Neuronal stem cell (in vitro differentiated cells): ENCODE measurements around the gene SHROOM4.

Experiments used
- DNase-seq: peaks from one replicate; pipeline ENCODE4 v3.0.0-alpha.2; 2013; ENCODE audit warnings: low spot score
- H2AFZ ChIP-seq: one replicate; pipeline ENCODE4 v1.6.1; 2013; ENCODE audit warnings: mild to moderate bottlenecking, low read length, inconsistent platforms
- H2AK5ac ChIP-seq: 2 replicates; pipeline ENCODE4 v1.6.1; 2013; ENCODE audit warnings: low read depth, mild to moderate bottlenecking, inconsistent platforms, low read length, moderate library complexity, mixed read lengths
- H2BK120ac ChIP-seq: 2 replicates; pipeline ENCODE4 v1.6.1; 2013; ENCODE audit warnings: low read depth, mild to moderate bottlenecking, inconsistent platforms, low read length, moderate library complexity, mixed read lengths
- H2BK12ac ChIP-seq: one replicate; pipeline ENCODE4 v1.6.1; 2013; ENCODE audit warnings: low read length, inconsistent platforms
- H2BK15ac ChIP-seq: 2 replicates; pipeline ENCODE4 v1.6.1; 2013; ENCODE audit warnings: mild to moderate bottlenecking, low read length, inconsistent platforms, mixed read lengths
- H2BK5ac ChIP-seq: one replicate; pipeline ENCODE4 v1.6.1; 2013; ENCODE audit warnings: inconsistent platforms, mild to moderate bottlenecking, low read length, moderate library complexity
- H3K14ac ChIP-seq: one replicate; pipeline ENCODE4 v1.6.1; 2013; ENCODE audit warnings: low read length, inconsistent platforms
- H3K18ac ChIP-seq: 2 replicates; pipeline ENCODE4 v1.6.1; 2013; ENCODE audit warnings: low read length, inconsistent platforms
- H3K23ac ChIP-seq: 2 replicates; pipeline ENCODE4 v1.6.1; 2013; ENCODE audit warnings: low read depth, mild to moderate bottlenecking, mixed read lengths, low read length, inconsistent platforms; ENCODE audit not compliant: poor library complexity
- H3K27ac ChIP-seq: replicated peaks from 3 replicates; pipeline ENCODE4 v1.5.1; 2013; ENCODE audit warnings: low read length, inconsistent platforms
- H3K27me3 ChIP-seq, 3 experiments: 2 replicates each; pipeline ENCODE4 v1.6.1; 2013; ENCODE audit warnings: low read length in 3 of 3, mild to moderate bottlenecking in 2 of 3, inconsistent platforms in 1 of 3, low read depth in 1 of 3, mixed read lengths in 1 of 3, moderate library complexity in 1 of 3; ENCODE audit not compliant: control insufficient read depth in 3 of 3, insufficient read depth in 3 of 3
- H3K36me3 ChIP-seq, 2 donors: replicated peaks in 1 of 2; 2 replicates each; pipeline ENCODE4 v1.6.1; 2013; ENCODE audit warnings: low read length in 2 of 2; ENCODE audit not compliant: control insufficient read depth in 2 of 2, insufficient read depth in 2 of 2
- H3K4ac ChIP-seq: 2 replicates; pipeline ENCODE4 v1.6.1; 2013; ENCODE audit warnings: inconsistent platforms, mild to moderate bottlenecking, low read length, moderate library complexity
- H3K4me1 ChIP-seq, 2 donors: 1 replicate in 1 of 2; 2 replicates in 1 of 2; pipeline ENCODE4 v1.6.1; 2013; ENCODE audit warnings: low read length in 2 of 2, low read depth in 1 of 2; ENCODE audit not compliant: control insufficient read depth in 2 of 2, insufficient read depth in 1 of 2
- H3K4me2 ChIP-seq: one replicate; pipeline ENCODE4 v1.6.1; 2013; ENCODE audit warnings: mild to moderate bottlenecking, low read length, inconsistent platforms; ENCODE audit not compliant: insufficient read depth, poor library complexity, severe bottlenecking
- H3K4me3 ChIP-seq, 2 donors: 2 replicates each; pipeline ENCODE4 v1.5.1; 2013; ENCODE audit warnings: low read length in 2 of 2, mild to moderate bottlenecking in 2 of 2, inconsistent platforms in 1 of 2, moderate library complexity in 1 of 2
- H3K79me1 ChIP-seq: one replicate; pipeline ENCODE4 v1.6.1; 2013; ENCODE audit warnings: low read depth, mild to moderate bottlenecking, inconsistent platforms, low read length, moderate library complexity
- H3K9ac ChIP-seq: one replicate; pipeline ENCODE4 v1.6.1; 2013; ENCODE audit warnings: mild to moderate bottlenecking, low read depth, low read length, inconsistent platforms; ENCODE audit not compliant: poor library complexity
- H3K9me3 ChIP-seq, 2 donors: replicated peaks in 1 of 2; 2 replicates each; pipeline versions ENCODE3 to v1.6.1; 2013; ENCODE audit warnings: low read length in 2 of 2, mild to moderate bottlenecking in 2 of 2, inconsistent platforms in 1 of 2, low read depth in 1 of 2, mixed read lengths in 1 of 2, moderate library complexity in 1 of 2; ENCODE audit not compliant: control insufficient read depth in 2 of 2, insufficient read depth in 1 of 2
- H4K8ac ChIP-seq: one replicate; pipeline ENCODE4 v1.6.1; 2013; ENCODE audit warnings: low read depth, mild to moderate bottlenecking, inconsistent platforms, low read length, moderate library complexity
- H4K91ac ChIP-seq: one replicate; pipeline ENCODE4 v1.6.1; 2013; ENCODE audit warnings: low read length, low read depth, mild to moderate bottlenecking, inconsistent platforms; ENCODE audit not compliant: poor library complexity
- WGBS, 2 donors: extraction: QIAGEN DNeasy Blood & Tissue Kit; methylation state at CpG; one replicate each; pipeline ENCODE4 v1.1.7; 2013; ENCODE audit warnings: missing lambda C conversion rate in 2 of 2, mixed read lengths in 1 of 2; ENCODE audit not compliant: insufficient read length in 2 of 2, insufficient replicate concordance in 1 of 2; ENCODE audit errors: extremely low coverage in 2 of 2; 5-methylcytosine and 5-hydroxymethylcytosine counted together

SHROOM4 gene

DNA sequence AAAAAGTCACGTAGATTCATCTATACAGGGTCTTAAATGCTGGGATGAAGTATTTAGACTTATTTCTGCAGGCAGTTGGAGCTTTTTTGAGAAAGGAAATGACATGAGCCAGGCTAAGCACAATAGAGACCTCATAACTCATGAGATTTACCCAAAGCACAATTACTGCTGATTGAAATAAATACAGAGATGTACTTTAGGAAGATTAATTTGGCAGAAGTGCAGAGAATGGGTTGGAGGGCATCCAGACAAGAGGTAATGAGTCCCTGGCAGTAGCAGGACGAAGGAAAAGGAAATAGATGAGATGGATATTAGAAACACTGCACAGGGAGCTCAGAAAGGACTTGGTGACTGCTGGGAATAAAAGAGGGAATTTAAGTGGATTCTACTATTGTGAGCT lies 129.1 kb downstream of the SHROOM4 start:
- Histone ChIP-seq H4K91ac (no peak overlapping the region), H2AFZ (no peak overlapping the region), H3K27me3 (peaks cover 0 to 4% (median 0%) of the 10 kb centered on the region in 3 experiments), H3K9ac (no peak overlapping the region), H2BK5ac (no peak overlapping the region), H3K9me3 (no peaks in the 10 kb centered on the region), H2BK15ac (no peak overlapping the region), H3K79me1 (no peaks in the 10 kb centered on the region), H3K4me2 (no peak overlapping the region), H2BK12ac (no peak overlapping the region), H3K36me3 (no peaks in the 10 kb centered on the region), H4K8ac (no peak overlapping the region), H3K23ac (no peak overlapping the region), H3K4me3 (no peak overlapping the region), H2BK120ac (no peak overlapping the region), H3K4me1 (no peaks in the 10 kb centered on the region), H3K14ac (no peak overlapping the region), H3K18ac (no peak overlapping the region), H2AK5ac (no peak overlapping the region), H3K27ac (no peak overlapping the region), H3K4ac (no peak overlapping the region)
- no peak for DNase-seq
- WGBS, 2 donors: no CpG with 5 or more reads among the region's 2 CpGs

GRCh38 chrX:50680990-50681389 lies 133.0 kb downstream of the SHROOM4 start:
- Histone ChIP-seq H2BK15ac (no peak overlapping the region), H3K4me2 (no peak overlapping the region), H2AFZ (no peak overlapping the region), H3K27me3 (peaks cover 0 to 9% (median 0%) of the 10 kb centered on the region in 3 experiments), H3K18ac (no peak overlapping the region), H4K91ac (no peak overlapping the region), H3K4me1 (no peaks in the 10 kb centered on the region), H3K36me3 (no peaks in the 10 kb centered on the region), H3K4ac (no peak overlapping the region), H4K8ac (no peak overlapping the region), H3K23ac (no peak overlapping the region), H2BK5ac (no peak overlapping the region), H3K9ac (no peak overlapping the region), H3K27ac (no peak overlapping the region), H3K14ac (no peak overlapping the region), H3K9me3 (no peaks in the 10 kb centered on the region), H2BK12ac (no peak overlapping the region), H2BK120ac (no peak overlapping the region), H2AK5ac (no peak overlapping the region), H3K4me3 (no peak overlapping the region), H3K79me1 (no peaks in the 10 kb centered on the region)
- no peak for DNase-seq
- 100% methylated on average over 1 of the region's 2 CpGs for WGBS, 2 donors

DNA sequence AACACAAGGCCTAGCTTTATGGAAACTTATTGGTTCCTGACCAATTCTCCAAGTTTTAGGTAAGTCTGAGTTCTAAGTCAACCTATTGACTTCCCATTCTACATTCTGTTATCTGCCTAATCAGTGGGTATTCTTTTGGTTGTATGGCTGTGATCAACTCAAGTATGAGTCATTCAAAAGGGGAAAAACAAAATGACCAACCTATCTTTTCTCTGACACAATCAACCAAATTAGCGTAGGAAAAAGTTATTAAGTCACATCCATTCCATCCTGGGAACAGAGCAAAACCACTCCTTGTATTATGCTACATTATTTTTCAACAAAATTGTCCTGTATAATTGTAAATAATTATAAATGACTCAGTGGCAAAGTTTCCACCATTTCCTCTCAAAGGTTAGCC lies 136.2 kb downstream of the SHROOM4 start:
- H3K4me3 ChIP-seq: no peak overlapping the region
- no peak overlapping the region for H2BK5ac ChIP-seq
- no peaks in the 10 kb centered on the region for H3K9me3 ChIP-seq
- no peak overlapping the region for H2BK15ac ChIP-seq
- no peak overlapping the region for H2BK120ac ChIP-seq
- no peak overlapping the region for H4K8ac ChIP-seq
- H2BK12ac ChIP-seq: no peak overlapping the region
- H3K14ac ChIP-seq: no peak overlapping the region
- no peak overlapping the region for H3K23ac ChIP-seq
- no peak overlapping the region for H2AK5ac ChIP-seq
- H3K4me2 ChIP-seq: no peak overlapping the region
- DNase-seq: no peak
- peaks cover 0 to 5% (median 0%) of the 10 kb centered on the region in 3 experiments for H3K27me3 ChIP-seq
- no peaks in the 10 kb centered on the region for H3K79me1 ChIP-seq
- no CpG with 5 or more reads among the region's 1 CpG for WGBS, 2 donors
- H4K91ac ChIP-seq: no peak overlapping the region
- H3K9ac ChIP-seq: no peak overlapping the region
- H3K36me3 ChIP-seq: no peaks in the 10 kb centered on the region
- H3K4me1 ChIP-seq: no peaks in the 10 kb centered on the region
- H2AFZ ChIP-seq: no peak overlapping the region
- no peak overlapping the region for H3K27ac ChIP-seq
- no peak overlapping the region for H3K18ac ChIP-seq
- no peak overlapping the region for H3K4ac ChIP-seq

GRCh38 chrX:50671661-50672060 lies 142.3 kb downstream of the SHROOM4 start:
- Histone ChIP-seq H3K9me3 (no peaks in the 10 kb centered on the region), H3K4ac (no peak overlapping the region)
- WGBS, 2 donors: no CpG with 5 or more reads among the region's 1 CpG

More at GRCh38 chrX:50671661-50672060, 142.3 kb downstream of the SHROOM4 start:
- Histone ChIP-seq H3K27me3 (peaks cover 0 to 4% (median 0%) of the 10 kb centered on the region in 3 experiments), H2BK15ac (no peak overlapping the region), H4K8ac (no peak overlapping the region), H3K4me2 (no peak overlapping the region), H2BK5ac (no peak overlapping the region), H3K9ac (no peak overlapping the region), H4K91ac (no peak overlapping the region), H2AK5ac (no peak overlapping the region), H3K27ac (no peak overlapping the region), H3K14ac (no peak overlapping the region), H2BK120ac (no peak overlapping the region), H3K23ac (no peak overlapping the region), H3K18ac (no peak overlapping the region), H3K4me1 (no peaks in the 10 kb centered on the region), H3K79me1 (no peaks in the 10 kb centered on the region), H3K4me3 (no peak overlapping the region), H3K36me3 (no peaks in the 10 kb centered on the region), H2BK12ac (no peak overlapping the region), H2AFZ (no peak overlapping the region)
- DNase-seq: no peak
